OCI-LY1 (cell line): ENCODE measurements around the gene P3R3URF.

Source experiments
- H2AFZ ChIP-seq: fragments of 200-600 bp; sonication (generic), shearing (Covaris generic); 2 replicates; pipeline ENCODE4 v1.6.0; 2014; ENCODE audit warnings: antibody characterized with exemption, mild to moderate bottlenecking, low read length
- H3F3A ChIP-seq: fragments of 200-600 bp; sonication (generic), shearing (Covaris generic); 2 replicates; pipeline ENCODE4 v1.6.0; 2014; ENCODE audit warnings: mild to moderate bottlenecking, antibody characterized with exemption, low read length, moderate library complexity; ENCODE audit not compliant: insufficient read depth
- H3K27ac ChIP-seq: fragments of 200-600 bp; sonication (generic); 2 replicates; pipeline ENCODE4 v1.5.1; 2014; ENCODE audit warnings: low read length, mixed run types, mild to moderate bottlenecking, low read depth; ENCODE audit not compliant: poor library complexity, severe bottlenecking
- H3K27me3 ChIP-seq: fragments of 200-600 bp; sonication (generic); 2 replicates; pipeline ENCODE4 v1.6.0; 2014; ENCODE audit warnings: antibody characterized with exemption, mild to moderate bottlenecking, low read length, moderate library complexity; ENCODE audit not compliant: insufficient read depth
- H3K36me3 ChIP-seq: fragments of 200-600 bp; sonication (generic); 2 replicates; pipeline ENCODE4 v1.6.1; 2014; ENCODE audit warnings: mild to moderate bottlenecking, antibody characterized with exemption, low read length, moderate library complexity, mixed read lengths; ENCODE audit not compliant: insufficient read depth
- H3K4me1 ChIP-seq: fragments of 200-600 bp; sonication (generic); 2 replicates; pipeline ENCODE4 v1.5.1; 2014; ENCODE audit warnings: mild to moderate bottlenecking, low read length, moderate library complexity; ENCODE audit not compliant: insufficient read depth, severe bottlenecking
- H3K4me2 ChIP-seq: fragments of 200-600 bp; sonication (generic), shearing (Covaris generic); 2 replicates; pipeline ENCODE4 v1.6.1; 2014; ENCODE audit warnings: low read length
- H3K4me3 ChIP-seq: fragments of 200-600 bp; sonication (generic); 2 replicates; pipeline ENCODE4 v1.5.1; 2014; ENCODE audit warnings: low read length, low read depth, mild to moderate bottlenecking, mixed read lengths; ENCODE audit not compliant: poor library complexity, severe bottlenecking
- H3K79me2 ChIP-seq: fragments of 200-600 bp; shearing (Covaris generic); 2 replicates; pipeline ENCODE4 v1.6.1; 2016; ENCODE audit warnings: mixed run types, low read length, mixed read lengths; ENCODE audit not compliant: insufficient read depth
- H3K9ac ChIP-seq: fragments of 200-600 bp; sonication (generic), shearing (Covaris generic); 2 replicates; pipeline ENCODE4 v1.6.1; 2014; ENCODE audit warnings: mild to moderate bottlenecking, low read length, mixed read lengths
- H3K9me2 ChIP-seq: fragments of 200-600 bp; sonication (generic), shearing (Covaris generic); 2 replicates; pipeline ENCODE4 v1.6.1; 2014; ENCODE audit warnings: low read depth, mild to moderate bottlenecking, low read length, mixed read lengths
- H3K9me3 ChIP-seq: fragments of 200-600 bp; shearing (Covaris generic); 2 replicates; pipeline ENCODE4 v1.6.1; 2014; ENCODE audit warnings: low read length, mixed read lengths
- H4K20me1 ChIP-seq: fragments of 200-600 bp; sonication (generic), shearing (Covaris generic); 2 replicates; pipeline ENCODE4 v1.6.0; 2016; ENCODE audit warnings: mild to moderate bottlenecking, low read length; ENCODE audit not compliant: insufficient read depth
- CTCF ChIP-seq: fragments of 200-600 bp; sonication (generic), shearing (Covaris generic); IDR thresholded peaks from 2 replicates; pipeline ENCODE4 v1.5.1; 2017; ENCODE audit warnings: mild to moderate bottlenecking, antibody characterized with exemption, low read length, moderate library complexity, mixed read lengths
- EZH2 ChIP-seq: fragments of 200-600 bp; sonication (generic), shearing (Covaris generic); IDR thresholded peaks from 2 replicates; pipeline ENCODE4 v1.8.0; 2017; ENCODE audit warnings: borderline replicate concordance, mixed run types, mild to moderate bottlenecking, antibody characterized with exemption, low read length, moderate library complexity, mixed read lengths

Gene P3R3URF

GRCh38 chr1:46193285-46193684 lies 17.0 kb upstream of the P3R3URF start:
- H3K36me3 ChIP-seq: peaks cover 15% of the 10 kb centered on the region; the same call in 1 of the 2 replicates
- no peak overlapping the region for H3K4me3 ChIP-seq
- no peak overlapping the region for H3K27ac ChIP-seq
- H3K9me2 ChIP-seq: no peaks in the 10 kb centered on the region
- peaks cover 10% of the 10 kb centered on the region for H3K4me1 ChIP-seq
- no peaks in the 10 kb centered on the region for H4K20me1 ChIP-seq
- H2AFZ ChIP-seq: no peak overlapping the region
- no peaks in the 10 kb centered on the region for H3K9me3 ChIP-seq
- TF ChIP-seq EZH2 (no peak), CTCF (no peak)
- H3F3A ChIP-seq: no peaks in the 10 kb centered on the region
- H3K79me2 ChIP-seq: no peaks in the 10 kb centered on the region
- no peak overlapping the region for H3K4me2 ChIP-seq
- H3K27me3 ChIP-seq: no peaks in the 10 kb centered on the region
- no peak overlapping the region for H3K9ac ChIP-seq

DNA sequence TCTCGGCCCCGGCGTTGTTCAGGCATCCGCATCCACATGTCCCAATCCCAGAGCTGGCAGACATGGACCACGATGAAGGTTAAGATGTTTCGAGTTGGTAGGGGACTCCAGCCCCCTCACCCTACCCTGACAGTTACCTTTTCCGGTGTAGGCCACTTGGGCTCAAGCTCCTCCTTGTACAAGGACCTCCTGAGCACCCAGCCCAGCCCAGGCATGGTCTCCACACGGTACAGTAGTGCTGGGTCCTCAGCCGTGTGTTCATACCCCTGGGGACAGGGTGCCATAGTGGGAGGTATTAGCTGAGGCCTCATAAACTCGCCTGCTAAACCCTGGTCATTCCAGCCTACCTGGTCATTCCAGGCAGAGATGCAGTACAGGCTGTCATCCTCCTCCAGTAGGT lies 15.9 kb upstream of the P3R3URF start:
- H3K27ac ChIP-seq: no peak overlapping the region
- H3K4me2 ChIP-seq: no peak overlapping the region
- H3K9me3 ChIP-seq: no peaks in the 10 kb centered on the region
- no peaks in the 10 kb centered on the region for H3K27me3 ChIP-seq
- no peaks in the 10 kb centered on the region for H3K9me2 ChIP-seq
- no peak overlapping the region for H3K9ac ChIP-seq
- H3F3A ChIP-seq: no peaks in the 10 kb centered on the region
- no peaks in the 10 kb centered on the region for H4K20me1 ChIP-seq
- no peak for TF ChIP-seq EZH2
- peaks cover 15% of the 10 kb centered on the region; the same call in 1 of the 2 replicates for H3K36me3 ChIP-seq
- H3K4me3 ChIP-seq: no peak overlapping the region
- H3K4me1 ChIP-seq: peaks cover 2% of the 10 kb centered on the region
- no peak overlapping the region for H2AFZ ChIP-seq
- H3K79me2 ChIP-seq: no peaks in the 10 kb centered on the region

DNA sequence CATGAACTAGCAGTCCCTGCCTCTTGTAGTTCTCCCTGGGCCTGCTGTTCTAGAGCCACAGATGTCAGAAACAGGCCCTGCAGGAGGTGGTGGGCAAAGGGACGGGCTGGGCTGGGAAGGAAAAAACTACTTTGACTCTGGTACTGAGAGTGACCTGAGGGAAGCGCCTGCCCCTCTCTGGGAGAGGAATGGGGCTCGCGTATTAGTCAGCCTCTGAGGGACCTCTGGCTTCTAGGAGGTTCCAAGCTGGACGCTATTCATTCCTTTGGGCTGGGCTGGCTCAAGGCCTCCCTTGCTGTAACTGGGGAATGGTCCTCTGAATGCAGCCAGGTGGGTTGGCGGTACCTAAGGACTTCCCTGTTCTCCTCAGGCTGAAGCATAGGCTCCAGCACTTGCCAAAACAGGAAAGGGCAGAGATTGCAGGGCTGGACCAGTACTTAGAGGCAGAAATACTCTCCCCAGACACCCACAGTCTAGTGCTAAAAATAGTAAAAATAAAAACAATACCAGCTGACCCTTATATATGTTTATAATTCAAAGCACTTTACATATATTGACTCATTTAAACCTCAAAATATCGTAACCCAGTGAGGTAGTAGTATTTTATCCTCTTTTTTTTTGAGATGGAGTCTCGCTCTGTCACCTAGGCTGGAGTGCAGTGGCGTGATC lies 14.9 kb upstream of the P3R3URF start:
- Histone ChIP-seq H3K27me3 (no peaks in the 10 kb centered on the region), H3F3A (no peaks in the 10 kb centered on the region), H3K36me3 (peaks cover 15% of the 10 kb centered on the region; the same call in 1 of the 2 replicates), H3K9ac (no peak overlapping the region), H4K20me1 (no peaks in the 10 kb centered on the region), H3K4me3 (no peak overlapping the region), H2AFZ (no peak overlapping the region), H3K9me3 (no peaks in the 10 kb centered on the region), H3K79me2 (no peaks in the 10 kb centered on the region), H3K4me2 (no peak overlapping the region), H3K27ac (no peak overlapping the region), H3K9me2 (no peaks in the 10 kb centered on the region), H3K4me1 (no peaks in the 10 kb centered on the region)
- no peak for TF ChIP-seq EZH2
- no peak for TF ChIP-seq CTCF

DNA sequence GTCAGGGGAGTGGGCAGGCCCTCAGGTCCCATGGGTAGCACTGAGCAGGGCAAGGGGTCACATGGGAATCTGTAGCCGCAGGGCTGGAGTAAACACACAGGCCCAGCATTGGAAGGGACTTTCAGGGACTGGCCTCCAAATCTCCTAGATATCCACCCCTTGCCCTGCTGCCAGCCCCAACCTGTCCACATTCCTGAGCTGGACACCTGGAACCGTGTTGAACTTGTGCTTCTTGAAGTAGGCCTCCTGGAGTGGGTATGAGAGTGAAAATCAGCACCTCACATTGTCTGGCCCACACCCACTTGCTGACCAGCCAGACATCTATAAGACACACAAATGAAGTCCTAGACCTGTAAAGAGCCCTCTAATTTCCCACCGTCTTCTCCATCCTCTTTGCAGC lies 14.3 kb upstream of the P3R3URF start:
- Histone ChIP-seq H3K79me2 (no peaks in the 10 kb centered on the region), H3K36me3 (peaks cover 15% of the 10 kb centered on the region; the same call in 1 of the 2 replicates), H3K27me3 (no peaks in the 10 kb centered on the region), H3K4me2 (no peak overlapping the region), H3K9me2 (no peaks in the 10 kb centered on the region), H3K4me1 (no peaks in the 10 kb centered on the region), H3K9me3 (no peaks in the 10 kb centered on the region), H3K9ac (no peak overlapping the region), H4K20me1 (no peaks in the 10 kb centered on the region), H3K27ac (no peak overlapping the region), H3K4me3 (no peak overlapping the region), H3F3A (no peaks in the 10 kb centered on the region), H2AFZ (no peak overlapping the region)
- TF ChIP-seq CTCF (no peak), EZH2 (no peak)
